GM18505 (cell line): ENCODE data around the gene TNFRSF19.
"Not testable (repeated sequence)": the region's sequence is repeated elsewhere in the genome, so short reads cannot be mapped to it uniquely, and the experiment has no call there.

Experiments used
- ATAC-seq: cut with Tn5 transposase; IDR thresholded peaks from one replicate; pipeline ENCODE4 v1.9.1; 2021; ENCODE audit not compliant: unreplicated experiment
- POLR2A ChIP-seq: IDR thresholded peaks from 4 replicates; pipeline ENCODE4 v1.6.1; 2011; ENCODE audit warnings: borderline replicate concordance; ENCODE audit not compliant: insufficient read depth, insufficient read length; ENCODE audit errors: extremely low read depth

Gene TNFRSF19, protein sequence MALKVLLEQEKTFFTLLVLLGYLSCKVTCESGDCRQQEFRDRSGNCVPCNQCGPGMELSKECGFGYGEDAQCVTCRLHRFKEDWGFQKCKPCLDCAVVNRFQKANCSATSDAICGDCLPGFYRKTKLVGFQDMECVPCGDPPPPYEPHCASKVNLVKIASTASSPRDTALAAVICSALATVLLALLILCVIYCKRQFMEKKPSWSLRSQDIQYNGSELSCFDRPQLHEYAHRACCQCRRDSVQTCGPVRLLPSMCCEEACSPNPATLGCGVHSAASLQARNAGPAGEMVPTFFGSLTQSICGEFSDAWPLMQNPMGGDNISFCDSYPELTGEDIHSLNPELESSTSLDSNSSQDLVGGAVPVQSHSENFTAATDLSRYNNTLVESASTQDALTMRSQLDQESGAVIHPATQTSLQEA

DNA sequence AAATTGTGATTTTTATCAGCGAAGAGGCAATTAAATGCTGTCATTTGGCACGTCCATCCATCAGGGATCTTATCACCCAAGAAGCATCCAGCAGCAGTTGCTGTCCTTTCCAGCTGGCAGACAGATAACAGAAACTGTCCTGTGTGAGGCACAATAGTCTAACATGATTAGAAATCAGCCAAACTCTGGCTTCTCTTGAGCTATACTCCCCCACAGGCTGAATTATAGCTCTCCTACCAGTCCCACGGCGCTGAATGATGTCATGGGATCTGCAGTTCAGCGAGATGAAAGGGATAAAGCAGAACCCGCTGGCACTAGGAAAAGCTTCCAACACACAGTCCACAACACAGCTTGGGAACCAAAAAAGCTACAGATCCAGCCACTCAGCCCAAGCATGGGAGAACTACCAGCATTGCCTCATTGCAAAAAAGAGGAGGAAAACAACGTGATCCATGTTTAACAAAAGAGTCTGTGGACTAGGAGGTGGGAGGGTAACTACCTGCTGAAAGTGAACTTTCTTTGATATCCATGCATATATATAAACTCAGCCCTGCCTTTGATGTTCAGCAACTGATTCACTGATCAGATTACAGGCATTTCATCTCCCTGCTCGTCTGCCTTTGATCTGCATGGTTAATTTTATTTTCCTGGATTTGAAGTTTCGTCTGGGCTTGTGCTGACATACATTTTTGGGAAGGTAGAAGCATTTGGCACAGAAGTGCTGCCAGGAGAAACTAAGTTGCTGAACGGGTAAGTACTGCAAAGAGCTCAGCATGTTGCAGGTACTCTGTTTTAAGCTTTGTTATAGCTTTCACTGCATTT is at the start of gene TNFRSF19:
TSS of gene TNFRSF19 (plus strand) at position 314 of the 822 bp plus-strand sequence. CDS start 19,772 bp downstream, outside the sequence.
- TF ChIP-seq POLR2A: peak; percentile 23
- ATAC-seq: no peak

DNA sequence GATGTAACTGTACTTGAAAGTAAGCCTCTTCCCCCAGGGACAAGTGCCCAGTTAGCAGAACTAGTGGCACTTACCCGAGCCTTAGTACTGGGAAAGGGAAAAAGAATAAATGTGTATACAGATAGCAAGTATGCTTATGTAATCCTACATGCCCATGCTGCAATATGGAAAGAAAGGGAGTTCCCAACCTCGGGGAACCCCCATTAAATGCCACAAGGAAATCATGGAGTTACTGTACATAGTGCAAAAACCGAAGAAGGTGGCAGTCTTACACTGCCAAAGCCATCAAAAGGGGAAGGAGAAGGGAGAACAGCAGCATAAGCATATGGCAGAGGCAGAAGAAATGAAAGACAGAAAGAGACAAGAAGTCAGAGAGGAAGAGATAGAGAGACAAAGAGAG is 40.3 kb upstream of the TNFRSF19 start:
- not testable (repeated sequence) for ATAC-seq

DNA sequence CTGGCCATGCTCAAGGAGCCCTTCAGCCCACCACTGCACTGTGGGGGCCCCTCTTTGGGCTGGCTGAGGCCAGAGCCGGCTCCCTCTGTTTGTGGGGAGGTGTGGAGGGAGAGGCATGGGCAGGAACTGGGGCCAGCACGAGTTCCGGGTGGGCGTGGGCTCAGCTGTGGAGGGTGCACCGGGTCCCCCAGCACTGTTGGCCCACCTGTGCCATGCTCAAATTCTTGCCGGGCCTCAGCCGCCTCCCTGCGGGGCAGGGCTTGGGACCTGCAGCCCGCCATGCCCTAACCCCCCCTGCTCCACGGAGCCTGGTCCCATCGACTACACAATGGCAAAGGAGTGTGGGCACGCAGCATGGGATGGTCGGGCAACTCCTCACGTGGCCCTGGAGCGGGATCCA is 38.8 kb upstream of the TNFRSF19 start:
- TF ChIP-seq POLR2A: no peak
- no peak for ATAC-seq

DNA sequence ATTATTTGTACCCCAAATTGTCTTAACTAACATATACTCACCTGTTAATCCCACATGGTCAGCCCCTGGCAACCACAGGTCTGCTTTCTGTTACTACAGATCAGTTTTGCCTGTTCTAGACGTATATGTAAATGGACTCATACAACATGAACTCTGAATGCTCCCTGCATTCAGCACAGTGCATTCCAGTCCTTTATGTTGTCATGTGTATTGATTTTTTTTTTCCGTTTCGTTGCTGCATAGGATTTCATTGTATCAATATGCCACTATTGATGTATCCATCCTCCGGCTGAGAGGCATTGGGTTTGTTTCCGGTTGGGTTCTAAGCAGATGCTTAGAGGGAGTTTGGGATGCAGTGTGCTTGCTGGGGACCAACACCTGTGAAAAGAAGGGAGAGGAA is 36.1 kb upstream of the TNFRSF19 start:
- no peak for ATAC-seq
- TF ChIP-seq POLR2A: no peak

DNA sequence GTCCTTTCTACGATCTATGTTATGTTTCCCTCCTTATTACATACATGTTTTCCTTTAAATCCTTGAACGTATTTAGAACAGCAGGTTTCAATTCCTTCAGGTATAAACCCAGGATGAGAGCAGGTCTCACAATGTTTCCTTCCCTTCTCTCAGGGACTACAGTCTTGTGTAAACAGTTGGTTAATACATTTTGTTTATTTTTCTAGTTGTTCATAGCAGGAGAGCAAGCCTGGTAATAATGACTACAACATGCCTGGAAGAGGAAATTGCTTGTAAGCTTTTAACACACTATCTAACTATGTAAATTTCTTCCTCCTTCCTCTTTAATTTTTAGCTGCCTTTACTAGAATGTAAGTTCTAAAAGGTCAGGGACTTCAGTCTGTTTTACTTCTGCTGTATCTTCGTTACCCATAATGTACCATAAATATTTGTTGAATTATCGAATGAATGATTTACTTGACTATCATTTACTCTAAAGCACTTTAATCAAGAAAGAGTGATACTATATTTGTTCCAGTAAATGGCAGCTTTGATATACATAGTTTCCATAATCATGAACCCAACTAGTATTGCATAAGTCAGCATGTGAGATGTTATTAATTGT is 28.9 kb upstream of the TNFRSF19 start:
- no peak for TF ChIP-seq POLR2A
- ATAC-seq: no peak

DNA sequence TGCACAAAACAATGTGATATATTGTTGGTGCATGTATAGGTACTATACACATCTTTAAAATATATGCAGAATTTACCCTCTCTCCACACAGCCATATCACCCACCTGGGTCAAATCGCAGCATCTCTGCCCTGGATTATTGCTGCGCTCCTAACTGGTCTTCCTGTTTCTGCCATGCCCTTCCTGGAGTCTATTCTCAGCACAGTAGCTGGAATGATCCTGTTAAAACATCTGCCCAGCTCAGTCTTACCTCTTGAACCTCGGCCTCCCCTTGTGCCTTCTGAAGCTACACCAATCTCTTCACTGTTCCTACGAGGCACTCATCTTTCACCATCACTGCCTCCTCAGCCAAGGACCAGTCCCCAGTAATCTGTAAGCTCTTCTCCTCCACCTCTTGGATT is 25.5 kb upstream of the TNFRSF19 start:
- ATAC-seq: no peak
- no peak for TF ChIP-seq POLR2A

DNA sequence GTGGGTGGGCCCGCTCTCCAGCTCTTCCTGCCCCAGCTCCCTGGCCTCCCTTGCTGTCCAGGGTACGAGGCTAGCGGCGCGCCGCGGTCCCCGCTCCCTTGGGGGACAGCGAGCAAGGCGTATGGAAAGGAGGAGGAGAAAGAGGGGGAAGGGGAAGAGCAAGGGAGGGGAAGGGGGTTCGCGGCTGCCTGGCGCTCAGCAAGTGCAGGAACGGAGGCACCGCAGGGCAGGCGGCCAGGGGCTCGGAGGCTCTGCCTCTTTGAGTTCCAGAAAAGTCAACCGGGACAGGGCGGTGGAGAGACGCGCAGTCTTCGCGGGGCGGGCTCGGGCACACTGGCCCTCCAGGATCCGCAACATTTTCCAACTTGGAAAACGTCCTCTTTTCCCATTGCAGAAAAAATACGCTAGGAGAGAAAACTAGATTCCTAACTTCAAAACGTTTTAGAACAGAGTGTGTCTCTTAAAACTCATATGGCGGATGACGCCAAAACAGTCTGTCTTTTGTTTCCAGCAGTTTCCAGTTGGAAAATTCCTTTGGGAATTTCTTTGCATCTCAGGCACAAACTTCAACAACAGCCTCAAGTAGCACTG is 23.1 kb upstream of the TNFRSF19 start:
- TF ChIP-seq POLR2A: no peak
- no peak for ATAC-seq

DNA sequence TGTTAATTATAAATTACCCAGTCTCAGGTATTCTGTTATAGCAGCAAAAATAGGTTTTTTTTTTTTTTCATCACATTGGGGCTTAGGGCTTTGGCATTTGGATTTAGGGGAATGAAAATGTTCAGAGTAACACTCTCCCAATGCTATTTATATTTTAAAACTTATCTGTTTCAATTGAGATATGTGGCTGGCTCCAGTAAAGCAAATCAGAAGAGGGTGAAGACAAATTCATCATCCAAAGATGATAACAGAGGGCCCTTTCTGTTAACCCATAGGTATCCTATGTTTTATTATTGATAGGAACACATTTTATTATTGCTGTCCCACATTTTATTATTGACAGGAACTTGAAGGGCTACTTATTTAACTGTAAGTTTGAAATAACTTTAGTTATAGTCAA is 20.5 kb upstream of the TNFRSF19 start:
- TF ChIP-seq POLR2A: no peak

DNA sequence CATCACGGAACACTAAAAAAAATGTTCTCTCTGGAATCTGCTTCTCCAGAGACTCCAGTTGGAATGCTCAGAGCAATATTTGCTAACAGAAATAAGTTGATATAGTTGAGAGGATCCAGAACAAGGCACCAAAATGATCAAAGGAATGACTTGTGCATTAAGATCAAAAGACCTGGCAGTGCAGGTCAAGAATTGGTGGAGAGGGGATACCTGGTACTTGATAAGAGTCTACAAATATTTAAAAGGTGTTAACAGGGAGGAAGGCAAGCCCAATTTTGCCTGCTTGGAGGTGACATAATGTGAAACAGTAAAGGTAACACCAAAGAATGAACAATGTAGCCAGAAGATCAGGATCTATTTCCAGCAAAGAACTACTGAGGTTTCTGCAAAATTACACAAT is 20.0 kb upstream of the TNFRSF19 start:
- ATAC-seq: no peak
- no peak for TF ChIP-seq POLR2A

More for the DNA sequence above, 20.5 kb upstream of the TNFRSF19 start:
- ATAC-seq: no peak

DNA sequence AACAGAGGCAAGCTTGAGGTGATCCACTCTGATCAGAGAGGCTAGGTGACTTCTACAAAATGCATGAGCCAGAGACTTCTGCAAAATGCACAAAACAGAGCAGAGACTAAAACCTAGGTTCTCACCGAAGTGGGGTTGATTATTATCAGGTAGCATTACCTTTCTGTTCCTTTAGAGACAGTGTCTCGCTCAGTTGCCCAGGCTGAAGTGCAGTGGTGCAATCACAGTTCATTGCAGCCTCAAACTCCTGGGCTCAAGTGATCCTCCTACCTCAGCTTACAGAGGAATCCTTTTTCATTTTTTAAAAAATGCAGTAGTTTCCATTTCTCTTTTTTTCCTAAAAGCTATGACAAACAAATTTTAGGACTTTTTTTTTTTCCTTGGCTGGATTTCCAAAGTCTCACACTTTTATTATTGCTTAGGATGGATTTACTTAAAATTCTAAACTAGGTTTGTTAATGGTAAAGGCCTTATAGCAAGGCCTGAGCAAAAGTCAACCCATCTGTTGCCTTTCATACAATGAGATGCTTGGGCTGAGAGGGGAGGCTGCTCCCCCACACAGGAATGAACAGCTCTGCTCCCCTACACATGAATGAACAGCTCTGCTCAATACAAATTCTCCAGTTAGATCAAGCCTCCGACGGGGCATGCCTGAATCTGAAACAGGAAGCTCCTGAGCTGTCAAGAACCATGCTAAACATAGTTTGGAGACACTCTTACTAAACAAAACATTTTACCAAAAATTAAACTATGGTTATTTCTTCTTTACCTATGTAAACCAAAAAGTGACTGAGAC is 18.8 kb upstream of the TNFRSF19 start:
- ATAC-seq: no peak
- no peak for TF ChIP-seq POLR2A

DNA sequence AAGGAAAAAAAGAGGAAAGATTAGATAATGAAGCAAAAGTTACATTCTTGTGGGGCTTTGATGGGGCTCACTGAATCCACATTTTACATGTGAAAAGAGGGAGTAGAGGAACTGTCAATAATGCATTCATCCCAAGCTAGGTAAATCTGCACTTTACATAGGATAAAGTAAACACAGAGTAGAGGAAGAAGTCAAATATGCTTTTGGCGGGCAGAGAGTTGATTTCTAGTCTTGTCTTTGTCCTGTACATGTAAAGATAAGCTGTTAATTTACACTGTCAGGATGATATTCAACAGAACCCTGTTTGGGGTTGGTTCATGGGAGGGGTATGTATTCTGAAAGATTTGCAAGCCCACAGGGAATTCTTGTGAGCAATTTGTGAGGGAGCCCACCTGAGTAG is 18.0 kb upstream of the TNFRSF19 start:
- ATAC-seq: no peak
- no peak for TF ChIP-seq POLR2A

DNA sequence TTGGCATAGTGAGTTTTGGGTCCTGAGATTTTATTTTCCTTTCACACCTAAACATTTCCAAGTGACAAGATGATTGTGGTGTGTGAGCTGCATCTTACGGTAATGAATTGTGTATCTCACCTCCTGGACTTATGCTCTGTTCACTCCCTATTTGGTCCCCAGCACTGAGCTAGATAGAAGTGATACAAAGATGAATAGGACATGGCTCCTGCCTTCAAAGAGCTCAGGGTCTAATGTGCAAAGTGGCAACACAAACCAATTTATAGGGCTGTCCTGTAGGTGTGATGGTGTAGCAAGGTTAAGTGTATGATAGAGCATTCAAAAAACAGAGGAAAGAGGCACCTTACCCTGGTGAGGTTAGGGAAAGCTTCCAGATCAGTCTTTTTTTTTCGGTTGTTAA is 17.6 kb upstream of the TNFRSF19 start:
- ATAC-seq: no peak
- TF ChIP-seq POLR2A: no peak
